HG02884 (cell line): ENCODE results near the gene CAPN5.
A peak's percentile ranks its signal among the peaks of the same experiment; 100 is the strongest.
"Not testable (repeated sequence)": the region's sequence is repeated elsewhere in the genome, so short reads cannot be mapped to it uniquely, and the experiment has no call there.

Source experiments
- ATAC-seq: cut with Tn5 transposase; IDR thresholded peaks from one replicate; pipeline ENCODE4 v1.9.1; 2021; ENCODE audit warnings: mild to moderate bottlenecking, moderate library complexity; ENCODE audit not compliant: unreplicated experiment

CAPN5 gene

GRCh38 chr11:77066229-77067042 is at the start of gene CAPN5:
Gene CAPN5, plus strand, starts transcription at chr11:77066971. Its CDS starts 17,916 bp downstream, at chr11:77084887.
- ATAC-seq, result peak; percentile 82

- ATAC-seq, result not testable (repeated sequence)
These were observed 48.3 kb upstream of the CAPN5 start for GRCh38 chr11:77018396-77018924.

GRCh38 chr11:77019976-77020595 is 46.7 kb upstream of the CAPN5 start:
- ATAC-seq, result no peak

- ATAC-seq, result no peak
These were observed 46.0 kb upstream of the CAPN5 start for GRCh38 chr11:77020734-77021133.

GRCh38 chr11:77024745-77025144 is 42.0 kb upstream of the CAPN5 start:
- no peak for ATAC-seq

- no peak for ATAC-seq
These were observed 40.5 kb upstream of the CAPN5 start for GRCh38 chr11:77026221-77026620.

GRCh38 chr11:77026743-77027142 is 40.0 kb upstream of the CAPN5 start:
- ATAC-seq, result no peak

GRCh38 chr11:77027275-77027674 is 39.5 kb upstream of the CAPN5 start:
- no peak for ATAC-seq

GRCh38 chr11:77029829-77030228 is 36.9 kb upstream of the CAPN5 start:
- ATAC-seq, result no peak

GRCh38 chr11:77030834-77031414 is 35.8 kb upstream of the CAPN5 start:
- ATAC-seq, result no peak

- ATAC-seq, result no peak
These were observed 35.2 kb upstream of the CAPN5 start for GRCh38 chr11:77031599-77031998.

- no peak for ATAC-seq
These were observed 31.7 kb upstream of the CAPN5 start for GRCh38 chr11:77035039-77035438.

GRCh38 chr11:77035580-77035979 is 31.2 kb upstream of the CAPN5 start:
- no peak for ATAC-seq

GRCh38 chr11:77036398-77036797 is 30.4 kb upstream of the CAPN5 start:
- no peak for ATAC-seq

- no peak for ATAC-seq
These were observed 29.7 kb upstream of the CAPN5 start for GRCh38 chr11:77037057-77037456.

GRCh38 chr11:77038029-77038824 is 28.5 kb upstream of the CAPN5 start:
- ATAC-seq, result no peak

GRCh38 chr11:77038825-77039326 is 27.9 kb upstream of the CAPN5 start:
- ATAC-seq, result no peak

- no peak for ATAC-seq
These were observed 27.0 kb upstream of the CAPN5 start for GRCh38 chr11:77039491-77040400.

- no peak for ATAC-seq
These were observed 26.4 kb upstream of the CAPN5 start for GRCh38 chr11:77040401-77040777.

GRCh38 chr11:77040889-77041288 is 25.9 kb upstream of the CAPN5 start:
- ATAC-seq, result no peak
